Amniotic epithelial cell (primary cell): ENCODE data around the gene ASTL.

Source experiments
- DNase-seq: peaks from one replicate; pipeline ENCODE4 v3.0.0-alpha.2; 2010; ENCODE audit warnings: low read depth

ASTL gene

DNA sequence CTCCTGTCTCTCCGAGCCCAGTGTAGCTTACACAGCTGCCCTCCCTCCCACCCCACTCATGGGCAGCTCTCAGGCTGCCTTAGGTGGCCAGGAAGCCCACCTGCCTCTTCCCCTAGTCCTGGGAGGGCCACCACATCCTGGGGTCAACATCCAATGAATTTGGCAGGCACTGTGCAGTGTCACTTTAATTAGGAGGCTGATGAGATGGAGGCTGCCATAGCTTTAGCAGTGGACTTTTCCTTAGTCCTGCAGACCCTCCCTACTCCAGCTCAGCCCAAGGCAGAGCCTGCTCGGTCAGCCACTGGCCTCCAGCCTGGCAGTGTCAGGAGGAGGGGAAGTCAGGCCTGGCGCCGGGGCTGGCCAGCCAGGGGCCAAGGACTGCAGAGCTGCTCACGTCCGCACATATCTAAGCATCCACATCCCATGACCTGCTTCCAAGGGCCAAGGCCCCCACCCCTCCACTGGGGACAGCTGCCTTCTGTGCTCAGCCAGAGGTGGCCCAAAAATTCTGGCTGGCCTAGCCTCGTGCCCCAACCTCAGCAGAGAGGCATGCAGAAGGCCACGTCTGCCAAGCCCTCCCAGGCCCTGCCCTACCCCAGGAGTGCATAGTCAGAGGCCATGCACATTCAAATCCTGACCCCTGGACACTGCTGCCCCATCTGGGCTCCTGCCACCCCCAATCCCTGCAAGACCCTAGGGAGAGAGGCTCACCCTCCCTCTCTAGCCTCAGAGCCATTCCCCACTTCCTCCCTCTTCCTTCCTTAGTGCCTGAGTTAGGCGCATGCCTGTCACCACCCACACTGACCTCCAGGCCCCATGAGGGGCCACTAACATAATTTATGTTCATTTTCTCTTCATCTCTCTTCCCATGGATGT, 55.0 kb downstream of the ASTL start:
- no peak for DNase-seq

DNA sequence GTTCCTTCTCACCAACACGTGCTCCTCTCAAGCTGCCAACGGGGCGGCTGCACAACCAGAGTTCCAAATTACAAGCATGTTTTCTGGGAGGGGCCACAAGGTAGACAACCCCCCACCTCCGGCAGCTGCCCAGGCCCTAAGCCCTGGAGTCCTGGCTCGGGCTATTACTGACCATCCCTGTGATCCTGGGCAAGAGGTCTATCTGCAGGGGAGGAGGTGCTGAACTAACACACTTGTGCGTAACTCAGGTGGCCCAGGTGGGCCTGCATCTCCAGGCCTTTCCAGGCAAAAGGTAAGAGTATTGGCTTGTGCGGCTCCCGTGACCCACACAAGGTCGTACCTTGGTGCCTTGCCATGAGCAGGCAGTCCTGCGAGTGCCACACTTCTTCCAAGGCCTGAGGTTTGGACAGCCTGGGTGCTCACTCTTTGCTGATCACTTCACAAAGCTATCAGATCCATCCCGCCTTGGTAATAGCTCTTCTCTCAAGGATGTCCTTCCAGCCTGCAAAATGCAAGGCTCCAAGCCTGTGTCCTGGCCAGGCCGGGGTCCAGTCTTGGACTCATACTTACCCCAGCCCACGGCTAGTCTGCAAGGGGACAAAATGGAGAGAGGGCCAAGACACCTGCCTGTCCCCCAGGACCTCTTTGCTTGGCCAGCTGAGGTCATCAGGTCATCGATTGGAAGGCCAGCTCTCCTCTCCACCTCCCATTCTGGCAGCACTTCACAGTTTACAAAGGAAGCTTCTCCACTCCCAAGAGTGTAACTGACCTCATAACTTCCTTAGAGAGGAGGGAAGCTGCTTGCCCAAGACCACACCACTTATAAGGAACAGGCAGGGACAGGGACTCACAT, 55.9 kb downstream of the ASTL start:
- no peak for DNase-seq

DNA sequence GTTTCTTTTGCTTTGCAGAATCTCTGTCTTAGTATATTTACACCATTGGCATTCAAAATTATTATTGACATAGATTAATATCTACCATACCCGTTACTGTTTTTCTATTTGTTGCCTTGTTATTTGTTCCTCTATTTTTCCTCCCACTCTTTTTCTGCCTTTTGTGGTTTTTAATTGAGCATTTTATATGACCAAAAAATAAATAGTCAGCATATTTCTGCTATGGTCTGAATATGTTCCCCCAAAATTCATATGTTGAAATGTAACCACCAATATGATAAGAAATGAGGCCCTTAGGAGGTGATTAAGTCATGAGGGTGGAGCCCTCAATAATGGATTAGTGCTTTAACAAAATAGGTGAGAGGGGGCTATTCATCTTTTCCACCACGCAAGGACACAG, 57.3 kb downstream of the ASTL start:
- DNase-seq: no peak

DNA sequence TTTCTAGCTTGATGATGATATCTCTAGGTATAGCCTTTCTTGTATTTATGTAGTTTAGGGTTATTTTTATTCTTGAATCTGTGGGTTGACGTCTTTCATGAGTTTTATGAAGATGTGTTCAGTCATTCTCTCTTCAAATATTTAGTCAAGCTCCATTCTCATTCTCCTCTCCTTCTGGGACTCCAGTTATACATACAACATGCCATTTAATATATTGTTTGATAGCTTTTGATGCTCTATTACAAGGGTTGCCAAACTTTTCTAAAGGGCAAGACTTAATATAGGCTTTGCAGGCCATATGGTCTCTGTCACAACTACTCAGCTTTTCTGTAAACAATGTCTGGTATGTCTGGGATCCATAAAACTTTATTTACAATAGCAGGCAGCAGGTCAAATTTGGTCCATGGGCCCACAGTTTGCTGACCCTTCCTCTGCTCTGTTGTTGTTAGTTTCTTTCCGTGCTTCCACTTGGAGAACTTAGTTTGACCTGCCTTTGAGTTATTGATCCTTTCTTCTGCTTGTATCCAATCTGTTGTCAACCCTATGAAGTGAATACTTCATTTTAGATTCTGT, 63.0 kb downstream of the ASTL start:
- DNase-seq: no peak

DNA sequence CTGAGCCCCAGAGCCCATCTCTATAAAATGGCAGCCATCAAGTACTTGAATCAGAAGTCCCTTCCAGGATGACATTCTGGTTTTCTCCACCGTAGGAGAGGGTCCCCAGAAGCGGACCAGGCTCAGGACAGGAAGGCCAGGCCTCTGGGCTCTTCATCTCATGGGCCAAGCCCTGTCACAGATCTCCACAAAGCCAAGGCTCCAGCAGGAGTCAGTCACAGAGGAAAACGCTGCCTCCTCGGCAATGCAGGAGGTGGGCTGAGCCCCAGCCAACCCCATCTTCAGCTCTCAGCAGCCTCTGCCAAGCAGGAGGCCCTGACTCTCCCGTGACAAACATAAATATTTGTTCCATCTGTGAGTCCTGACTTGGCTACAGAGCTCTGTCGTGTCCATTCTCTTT, 64.1 kb downstream of the ASTL start:
- no peak for DNase-seq

DNA sequence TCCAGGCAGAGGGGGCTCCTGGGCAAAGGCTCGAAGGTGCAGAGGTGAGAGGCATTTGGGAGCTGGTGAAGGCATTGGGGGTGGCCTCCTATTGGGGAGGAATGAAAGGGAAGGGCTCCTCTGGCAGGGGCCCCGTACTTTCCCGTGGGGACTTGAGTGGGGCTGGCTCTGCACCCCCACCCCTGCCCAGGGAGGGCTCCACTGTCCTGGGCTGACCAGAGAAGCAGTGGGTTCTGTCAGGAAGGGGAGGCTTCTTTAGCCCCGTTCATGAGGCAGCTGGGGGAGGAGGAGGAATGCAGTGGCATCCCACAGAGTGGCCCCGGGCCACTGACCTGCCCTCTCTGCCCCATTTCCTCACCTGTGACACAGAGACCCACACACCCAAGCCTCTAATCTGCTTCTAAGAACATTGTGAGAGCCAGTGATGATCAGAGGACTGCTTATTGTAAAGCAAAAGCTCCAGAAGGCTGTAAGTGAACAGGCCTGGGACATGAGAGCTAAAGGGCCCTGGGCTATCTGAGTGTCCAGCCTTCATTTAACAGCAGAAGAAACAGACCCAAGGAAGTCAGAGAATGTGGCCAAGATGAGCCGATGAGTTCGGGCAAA, 65.0 kb downstream of the ASTL start:
- no peak for DNase-seq
